PC-3 (cell line): ENCODE results near the gene GGA3. TPM values are rescaled to one million over a fixed set of nuclear protein-coding genes. Genes with fewer than 3 reads are reported as not detected.

ENCODE experiments used
- ATAC-seq: fragments of 200-7000 bp; cut with Tn5 transposase; 2 replicates; pipeline ENCODE4 v1.9.1; 2020; ENCODE audit warnings: mild to moderate bottlenecking, moderate library complexity
- BruUV-seq: library from RNA; stranded (reverse); fragments of 400-500 nt; replicated peaks from 2 replicates; lab custom pipeline; 2021; lab: Mats Ljungman, UMichigan
- CTCF ChIA-PET: fragments of 300-600 bp; sonication (Branson Sonifier 250); formaldehyde crosslinking; loops from one replicate; lab custom pipeline; 2022; ENCODE audit warnings: antibody characterized with exemption; lab: Charles Lee
- POLR2A ChIA-PET: fragments of 300-600 bp; sonication (Branson Sonifier 250); formaldehyde crosslinking; loops from one replicate; lab custom pipeline; 2022; ENCODE audit warnings: antibody characterized with exemption; ENCODE audit not compliant: unreplicated experiment; lab: Charles Lee
- DNase-seq: peaks from one replicate; pipeline ENCODE4 v3.0.0-alpha.2; 2015
- H2AFZ ChIP-seq: fragments of 300-600 bp; sonication (generic); 2 replicates; pipeline ENCODE4 v1.6.0; 2016; ENCODE audit warnings: antibody characterized with exemption, low read length
- H3F3A ChIP-seq: fragments of 300-600 bp; sonication (generic); one replicate; pipeline ENCODE4 v1.6.0; 2017; ENCODE audit warnings: antibody characterized with exemption, low read length, control low read depth, mild to moderate bottlenecking; ENCODE audit not compliant: unreplicated experiment
- H3K27ac ChIP-seq: fragments of 300-600 bp; sonication (generic); 2 replicates; pipeline ENCODE4 v1.5.1; 2016; ENCODE audit warnings: mild to moderate bottlenecking, low read length
- H3K27me3 ChIP-seq: fragments of 300-600 bp; sonication (generic); 2 replicates; pipeline ENCODE4 v1.6.1; 2016; ENCODE audit warnings: low read length, mixed read lengths
- H3K36me3 ChIP-seq: fragments of 300-600 bp; sonication (generic); 2 replicates; pipeline ENCODE4 v1.6.1; 2016; ENCODE audit warnings: low read depth, mixed run types, low read length, mixed read lengths
- H3K4me1 ChIP-seq: fragments of 300-600 bp; sonication (generic); 2 replicates; pipeline ENCODE4 v1.5.1; 2016; ENCODE audit warnings: low read length; ENCODE audit not compliant: insufficient read depth
- H3K4me2 ChIP-seq: fragments of 300-600 bp; sonication (generic); 2 replicates; pipeline ENCODE4 v1.6.0; 2016; ENCODE audit warnings: low read length
- H3K4me3 ChIP-seq: fragments of 300-600 bp; sonication (generic); 2 replicates; pipeline ENCODE4 v1.5.1; 2016; ENCODE audit warnings: mild to moderate bottlenecking, low read length, mixed read lengths
- H3K79me2 ChIP-seq: fragments of 300-600 bp; sonication (generic); 2 replicates; pipeline ENCODE4 v1.6.1; 2017; ENCODE audit warnings: low read length, mixed read lengths
- H3K9ac ChIP-seq: fragments of 300-600 bp; sonication (generic); 2 replicates; pipeline ENCODE4 v1.6.0; 2016; ENCODE audit warnings: mild to moderate bottlenecking, low read length
- H3K9me2 ChIP-seq: fragments of 300-600 bp; sonication (generic); replicated peaks from 2 replicates; pipeline ENCODE4 v1.6.1; 2016; ENCODE audit warnings: mixed run types, low read length, mixed read lengths
- H3K9me3 ChIP-seq: fragments of 300-600 bp; sonication (generic); 2 replicates; pipeline ENCODE4 v1.6.1; 2016; ENCODE audit warnings: low read length, mixed read lengths
- H4K20me1 ChIP-seq: fragments of 300-600 bp; sonication (generic); 2 replicates; pipeline ENCODE4 v1.6.1; 2016; ENCODE audit warnings: low read length, mixed read lengths
- EZH2 ChIP-seq: fragments of 300-600 bp; sonication (generic); IDR thresholded peaks from one replicate; pipeline ENCODE4 v1.6.1; 2017; ENCODE audit warnings: antibody characterized with exemption, mild to moderate bottlenecking, low read length; ENCODE audit not compliant: unreplicated experiment
- EZH2phosphoT487 ChIP-seq: fragments of 300-600 bp; sonication (generic); IDR thresholded peaks from 2 replicates; pipeline ENCODE4 v1.6.1; 2018; ENCODE audit warnings: mild to moderate bottlenecking, antibody characterized with exemption, low read length, borderline replicate concordance
- intact Hi-C: fragments of 100-400 bp; cut with micrococcal nuclease; formaldehyde crosslinking; loops from 2 replicates; pipeline ENCODE4 v1.9.0; 2023
- total RNA-seq: library from RNA; depleted of rRNA; stranded (reverse); fragments of >200 nt; gene quantifications from 2 replicates; pipeline ENCODE4 v1.2.3, GENCODE V29; 2014
- TF ChIP-seq, protein P1 (sequence below): fragments of 300-600 bp; sonication (generic); conservative IDR thresholded peaks from 2 replicates; pipeline ENCODE4 v1.5.1; 2017; ENCODE audit warnings: antibody characterized with exemption, low read depth, mild to moderate bottlenecking, low read length

The GGA3 gene
- total RNA-seq, 1 experiment from 2014 or later = 38.8 TPM

GRCh38 chr17:75301049-75301448 is 39.6 kb upstream of the GGA3 start:
- BruUV-seq = no TSS peak
- Histone ChIP-seq H3K27me3 (no peaks in the 10 kb centered on the region), H3K4me1 (no peaks in the 10 kb centered on the region), H2AFZ (no peak overlapping the region), H3K4me2 (no peak overlapping the region), H3K4me3 (no peak overlapping the region), H3K9me2 (no peaks in the 10 kb centered on the region), H4K20me1 (no peaks in the 10 kb centered on the region), H3K9me3 (no peaks in the 10 kb centered on the region), H3F3A (no peaks in the 10 kb centered on the region), H3K36me3 (no peaks in the 10 kb centered on the region), H3K27ac (no peak overlapping the region), H3K79me2 (no peaks in the 10 kb centered on the region), H3K9ac (no peak overlapping the region)
- ChIA-PET CTCF (no interaction called here), POLR2A (no interaction called here)
- DNase-seq (no peak), ATAC-seq (no peak)
- TF ChIP-seq EZH2 = no peak
- TF ChIP-seq, protein P1, sequence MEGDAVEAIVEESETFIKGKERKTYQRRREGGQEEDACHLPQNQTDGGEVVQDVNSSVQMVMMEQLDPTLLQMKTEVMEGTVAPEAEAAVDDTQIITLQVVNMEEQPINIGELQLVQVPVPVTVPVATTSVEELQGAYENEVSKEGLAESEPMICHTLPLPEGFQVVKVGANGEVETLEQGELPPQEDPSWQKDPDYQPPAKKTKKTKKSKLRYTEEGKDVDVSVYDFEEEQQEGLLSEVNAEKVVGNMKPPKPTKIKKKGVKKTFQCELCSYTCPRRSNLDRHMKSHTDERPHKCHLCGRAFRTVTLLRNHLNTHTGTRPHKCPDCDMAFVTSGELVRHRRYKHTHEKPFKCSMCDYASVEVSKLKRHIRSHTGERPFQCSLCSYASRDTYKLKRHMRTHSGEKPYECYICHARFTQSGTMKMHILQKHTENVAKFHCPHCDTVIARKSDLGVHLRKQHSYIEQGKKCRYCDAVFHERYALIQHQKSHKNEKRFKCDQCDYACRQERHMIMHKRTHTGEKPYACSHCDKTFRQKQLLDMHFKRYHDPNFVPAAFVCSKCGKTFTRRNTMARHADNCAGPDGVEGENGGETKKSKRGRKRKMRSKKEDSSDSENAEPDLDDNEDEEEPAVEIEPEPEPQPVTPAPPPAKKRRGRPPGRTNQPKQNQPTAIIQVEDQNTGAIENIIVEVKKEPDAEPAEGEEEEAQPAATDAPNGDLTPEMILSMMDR = no peak
- no peak for TF ChIP-seq EZH2phosphoT487
- intact Hi-C loops = no loop called here

DNA sequence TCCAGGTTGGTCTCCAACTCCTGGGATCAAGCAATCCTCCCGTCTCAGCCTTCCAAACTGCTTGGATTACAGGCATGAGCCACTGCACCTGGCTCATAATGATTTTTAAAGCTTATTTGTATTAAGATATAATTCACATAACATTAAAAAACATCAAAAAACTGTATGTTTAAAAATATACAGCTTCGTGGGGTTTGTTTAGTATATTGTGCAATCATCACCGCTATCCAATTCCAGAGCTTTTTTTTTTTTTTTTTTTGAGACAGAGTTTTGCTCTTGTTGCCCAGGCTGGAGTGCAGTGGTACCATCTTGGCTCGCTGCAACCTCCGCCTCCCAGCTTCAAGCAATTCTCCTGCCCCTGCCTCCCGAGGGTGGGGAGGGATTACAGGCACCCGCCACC is 38.9 kb upstream of the GGA3 start:
- no TSS peak for BruUV-seq
- CTCF ChIA-PET = interaction anchor here (0.5 kb wide), 1 partner anchor 29 kb away, joined by 4 read pairs; the partner anchor contains the start of gene MIF4GD

More for the DNA sequence above, 38.9 kb upstream of the GGA3 start:
- no peak for ATAC-seq
- no peaks in the 10 kb centered on the region for H3K9me2 ChIP-seq
- H3F3A ChIP-seq = no peaks in the 10 kb centered on the region
- H2AFZ ChIP-seq = no peak overlapping the region
- TF ChIP-seq, protein P1 = no peak
- TF ChIP-seq EZH2 = no peak
- TF ChIP-seq EZH2phosphoT487 = no peak
- H3K9me3 ChIP-seq = no peaks in the 10 kb centered on the region
- no peak overlapping the region for H3K4me2 ChIP-seq
- no peak for DNase-seq
- no peaks in the 10 kb centered on the region for H3K79me2 ChIP-seq
- H3K4me1 ChIP-seq = no peaks in the 10 kb centered on the region
- no peak overlapping the region for H3K4me3 ChIP-seq
- intact Hi-C loops = no loop called here
- no peak overlapping the region for H3K9ac ChIP-seq
- POLR2A ChIA-PET = no interaction called here
- no peak overlapping the region for H3K27ac ChIP-seq
- no peaks in the 10 kb centered on the region for H3K27me3 ChIP-seq
- H4K20me1 ChIP-seq = no peaks in the 10 kb centered on the region
- no peaks in the 10 kb centered on the region for H3K36me3 ChIP-seq
